ENCODE data around the gene POLE.

The POLE gene

DNA sequence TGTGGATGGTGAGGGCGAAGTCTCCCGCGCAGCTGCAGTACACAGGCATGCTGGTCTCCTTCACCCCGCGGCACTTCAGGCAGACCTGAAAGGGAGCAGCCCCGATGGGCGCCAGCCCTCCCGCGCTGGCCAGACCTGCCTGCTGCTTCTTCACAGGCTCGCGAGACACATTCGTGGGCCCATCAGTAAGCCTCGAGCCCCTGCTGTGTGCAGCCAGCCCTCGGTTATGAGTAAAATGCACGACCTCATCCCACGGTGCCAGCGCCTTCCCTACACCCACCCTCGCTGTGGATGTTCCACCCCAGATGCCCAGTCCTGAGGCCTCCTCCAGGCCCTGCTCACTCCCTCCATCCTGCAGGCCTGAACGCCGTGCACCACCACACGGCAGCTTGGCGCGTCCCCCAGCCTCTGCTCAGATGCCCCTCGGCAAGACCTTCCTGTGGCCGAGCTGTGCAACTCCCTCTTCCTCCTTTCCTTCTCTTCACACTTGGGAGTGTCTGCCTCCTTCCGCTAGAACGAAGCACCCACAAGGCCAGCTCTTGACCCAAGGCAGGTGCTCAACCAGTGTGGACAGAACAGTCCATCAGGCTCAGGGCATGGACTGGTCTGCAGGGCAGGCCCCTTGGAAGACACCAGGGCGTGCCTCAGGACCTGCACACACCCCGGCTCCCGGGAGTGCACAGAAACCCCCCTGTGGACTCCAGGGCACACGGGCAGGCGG is 62.1 kb downstream of the POLE start:
- no peak for DNase-seq

- no peak for DNase-seq
Measured at GRCh38 chr12:132624186-132624855, 62.8 kb downstream of the POLE start.

GRCh38 chr12:132623072-132623869 is 63.9 kb downstream of the POLE start:
- no peak for DNase-seq

- peak; percentile 77 for DNase-seq
Measured at GRCh38 chr12:132622437-132623071, 64.6 kb downstream of the POLE start.

DNA sequence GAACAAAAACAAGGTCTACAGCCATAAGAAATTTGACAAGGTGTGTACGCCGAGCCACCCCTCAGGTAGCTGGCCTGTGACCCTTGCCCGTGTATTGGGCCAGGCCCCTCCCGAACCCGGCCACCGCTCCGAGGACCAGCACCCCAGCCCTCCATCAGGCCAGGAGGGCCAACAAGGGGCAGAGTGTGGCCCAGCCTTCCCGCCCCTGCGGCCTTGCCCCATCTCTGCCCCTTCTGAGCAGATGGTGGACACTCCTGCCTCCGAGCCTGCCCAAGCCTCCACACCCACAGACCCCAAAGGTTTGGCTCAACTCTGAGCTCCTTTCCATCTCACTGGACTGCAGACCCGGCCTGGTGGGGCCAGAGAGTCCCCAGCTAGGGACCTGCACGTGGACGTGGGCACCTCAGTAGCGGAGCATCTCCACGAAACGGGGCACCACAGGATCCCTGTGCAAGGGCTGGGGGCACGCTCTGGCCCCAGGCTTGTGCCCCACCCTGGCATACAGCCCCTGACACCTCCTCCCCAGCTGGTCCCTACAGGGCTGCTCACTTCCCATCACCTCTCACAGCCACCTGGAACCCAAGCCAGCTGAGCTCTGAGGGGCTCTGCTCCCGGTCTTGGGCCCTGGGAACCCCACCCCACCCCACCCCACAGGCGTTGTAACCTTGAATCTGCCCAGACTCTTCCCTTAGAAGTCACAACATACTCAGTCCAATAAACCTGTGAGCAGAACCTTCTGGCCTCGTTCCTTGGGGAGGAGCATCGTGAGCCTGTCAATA is 65.3 kb downstream of the POLE start:
- no peak for DNase-seq

DNA sequence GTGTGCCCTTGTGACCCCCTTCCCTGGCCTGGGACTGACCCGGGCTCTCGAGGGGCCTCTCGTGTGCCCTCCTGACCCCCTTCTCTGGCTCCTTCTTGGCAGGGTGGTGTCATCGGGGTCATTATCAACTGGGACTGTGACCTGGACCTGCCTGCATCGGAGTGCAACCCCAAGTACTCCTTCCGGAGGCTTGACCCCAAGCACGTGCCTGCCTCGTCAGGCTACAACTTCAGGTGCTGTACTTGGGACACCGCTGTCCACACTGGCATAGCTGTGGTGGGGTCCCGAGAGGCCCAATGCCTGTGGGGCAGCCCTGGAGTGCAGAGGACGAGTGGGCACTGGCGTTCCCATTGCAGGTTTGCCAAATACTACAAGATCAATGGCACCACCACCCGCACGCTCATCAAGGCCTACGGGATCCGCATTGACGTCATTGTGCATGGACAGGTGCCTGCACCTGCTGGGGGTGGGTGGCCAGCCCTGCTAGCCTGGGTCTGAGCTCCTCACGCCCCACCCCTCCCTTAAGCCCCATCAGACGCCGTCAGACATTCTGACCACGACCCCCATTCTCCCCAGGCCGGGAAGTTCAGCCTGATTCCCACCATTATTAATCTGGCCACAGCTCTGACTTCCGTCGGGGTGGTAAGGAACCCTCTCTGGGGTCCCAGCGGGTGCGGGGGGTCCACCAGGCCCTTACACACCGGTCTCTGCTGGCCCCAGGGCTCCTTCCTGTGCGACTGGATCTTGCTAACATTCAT is 66.1 kb downstream of the POLE start:
- no peak for DNase-seq

- no peak for DNase-seq
Measured at GRCh38 chr12:132620113-132620898, 66.8 kb downstream of the POLE start.

DNA sequence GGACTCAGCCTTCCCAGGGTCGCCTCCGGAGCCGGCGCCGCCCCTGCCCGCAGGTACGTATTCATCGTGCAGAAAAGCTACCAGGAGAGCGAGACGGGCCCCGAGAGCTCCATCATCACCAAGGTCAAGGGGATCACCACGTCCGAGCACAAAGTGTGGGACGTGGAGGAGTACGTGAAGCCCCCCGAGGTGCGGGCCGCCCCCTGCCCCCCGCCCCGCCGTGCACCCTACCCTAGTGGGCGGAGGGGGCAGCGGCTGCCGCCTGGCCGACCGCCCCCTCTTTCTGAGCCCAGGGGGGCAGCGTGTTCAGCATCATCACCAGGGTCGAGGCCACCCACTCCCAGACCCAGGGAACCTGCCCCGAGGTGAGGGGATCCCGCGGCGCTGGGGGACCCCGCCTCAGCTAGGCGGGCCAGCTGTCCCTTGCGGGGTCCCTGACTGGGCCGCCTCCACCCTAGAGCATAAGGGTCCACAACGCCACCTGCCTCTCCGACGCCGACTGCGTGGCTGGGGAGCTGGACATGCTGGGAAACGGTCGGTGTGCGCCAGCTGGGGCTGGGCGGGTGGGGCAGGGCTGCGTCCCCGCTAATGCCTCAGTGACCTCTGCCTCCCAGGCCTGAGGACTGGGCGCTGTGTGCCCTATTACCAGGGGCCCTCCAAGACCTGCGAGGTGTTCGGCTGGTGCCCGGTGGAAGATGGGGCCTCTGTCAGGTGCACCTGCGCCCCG is 67.6 kb downstream of the POLE start:
- DNase-seq, result no peak

- DNase-seq, result no peak
Measured at GRCh38 chr12:132619071-132619385, 68.1 kb downstream of the POLE start.

GRCh38 chr12:132618683-132619043 is 68.5 kb downstream of the POLE start, which contains the start of gene P2RX2:
TSS of gene P2RX2 (plus strand) at chr12:132618776. CDS start at chr12:132618817, 41 bp downstream.
- peak; percentile 58 for DNase-seq

GRCh38 chr12:132617822-132618682 is 69.1 kb downstream of the POLE start:
- DNase-seq, result peak; percentile 60

DNA sequence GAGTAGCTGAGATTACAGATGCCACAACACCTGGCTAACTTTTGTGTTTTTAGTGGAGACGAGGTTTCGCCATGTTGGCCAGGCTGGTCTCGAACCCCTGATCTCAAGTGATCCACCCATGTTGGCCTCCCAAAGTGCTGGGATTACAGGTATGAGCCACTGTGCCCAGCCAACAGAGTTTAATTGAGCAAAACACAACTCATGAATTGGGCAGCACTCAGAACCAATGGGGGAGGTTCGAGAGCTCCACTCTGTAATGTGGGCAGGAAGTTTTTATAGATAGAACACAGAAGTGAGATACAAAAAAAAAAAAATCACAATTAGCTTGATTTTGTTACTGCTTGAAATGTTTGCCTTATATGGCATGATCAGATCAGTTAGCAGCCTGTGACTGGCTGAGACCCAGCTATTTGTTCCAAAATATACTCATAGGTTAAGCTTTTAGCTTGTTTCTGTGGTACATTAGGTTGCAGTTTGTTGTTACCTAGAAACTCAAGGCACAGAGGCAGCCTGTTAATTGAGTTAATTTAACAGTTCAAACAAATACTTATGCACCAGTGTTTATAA is 69.9 kb downstream of the POLE start:
- no peak for DNase-seq

DNA sequence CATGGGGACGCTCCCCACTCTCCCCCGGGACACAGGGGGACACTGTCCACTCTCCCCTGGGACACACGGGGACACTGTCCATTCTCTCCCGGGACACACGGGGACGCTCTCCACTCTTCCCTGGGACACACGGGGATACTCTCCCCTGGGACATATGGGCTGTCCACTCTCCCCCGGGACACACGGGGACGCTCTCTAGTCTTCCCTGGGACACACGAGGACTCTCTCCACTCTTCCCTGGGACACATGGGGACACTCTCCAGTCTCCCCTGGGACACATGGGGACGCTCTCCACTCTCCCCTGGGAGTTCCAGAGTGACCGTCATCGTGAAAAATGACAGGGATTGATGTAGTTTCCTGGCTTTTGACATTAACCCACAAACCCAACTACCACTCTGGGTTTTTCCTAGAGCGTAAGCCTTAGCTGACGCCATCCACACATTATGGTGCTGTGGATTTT is 71.5 kb downstream of the POLE start:
- no peak for DNase-seq

DNA sequence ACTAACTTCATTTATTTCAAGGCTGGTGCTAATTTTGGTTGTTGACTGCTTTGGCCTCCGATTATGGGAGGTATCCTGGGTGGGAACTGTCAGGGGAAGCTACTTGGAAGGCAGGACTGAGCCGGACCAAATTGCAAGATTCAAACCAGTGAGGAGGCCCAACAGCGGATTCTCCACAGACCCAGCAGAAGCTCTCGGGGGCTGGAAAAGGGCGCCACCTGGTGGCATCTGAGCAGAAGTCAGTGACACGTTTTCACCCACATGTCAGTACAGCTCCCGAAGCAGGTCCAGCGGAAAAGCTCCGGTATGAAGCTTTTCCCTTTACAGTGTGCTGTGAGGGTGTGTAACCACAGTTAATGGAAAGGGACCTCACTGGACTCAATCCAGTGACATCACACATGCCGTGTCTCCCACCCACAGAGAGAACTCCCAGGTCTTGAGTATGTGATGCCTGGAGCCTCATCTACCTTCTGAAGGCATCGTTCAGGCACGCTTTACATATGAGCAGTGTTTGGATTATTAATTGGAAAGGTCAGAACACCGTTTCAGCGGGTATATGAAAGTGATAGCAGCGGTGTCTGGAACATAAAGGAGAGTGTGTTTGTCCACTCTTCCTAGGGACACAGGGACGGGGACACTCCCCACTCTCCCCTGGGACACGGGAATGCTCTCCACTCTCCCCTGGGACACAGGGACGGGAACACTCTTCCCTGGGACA is 72.1 kb downstream of the POLE start:
- peak; percentile 94 for DNase-seq

DNA sequence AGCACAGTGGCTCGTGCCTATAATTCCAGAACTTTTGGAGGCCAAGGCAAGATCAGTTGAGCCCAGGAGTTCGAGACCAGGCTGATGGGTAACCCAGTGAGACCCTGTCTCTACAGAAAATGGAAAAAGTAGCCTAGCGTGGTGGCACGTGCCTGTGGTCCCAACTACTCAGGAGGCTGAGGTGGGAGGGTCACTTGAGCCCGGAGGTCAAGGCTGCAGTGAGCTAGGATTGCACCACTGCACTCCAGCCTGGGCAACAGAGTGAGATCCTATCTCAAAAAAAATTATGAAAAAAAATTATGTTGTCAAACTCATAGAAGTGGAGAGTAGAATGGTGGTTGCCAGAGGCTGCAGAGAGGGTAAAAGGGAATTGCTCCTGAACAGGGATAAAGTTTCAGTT is 73.1 kb downstream of the POLE start:
- no peak for DNase-seq

DNA sequence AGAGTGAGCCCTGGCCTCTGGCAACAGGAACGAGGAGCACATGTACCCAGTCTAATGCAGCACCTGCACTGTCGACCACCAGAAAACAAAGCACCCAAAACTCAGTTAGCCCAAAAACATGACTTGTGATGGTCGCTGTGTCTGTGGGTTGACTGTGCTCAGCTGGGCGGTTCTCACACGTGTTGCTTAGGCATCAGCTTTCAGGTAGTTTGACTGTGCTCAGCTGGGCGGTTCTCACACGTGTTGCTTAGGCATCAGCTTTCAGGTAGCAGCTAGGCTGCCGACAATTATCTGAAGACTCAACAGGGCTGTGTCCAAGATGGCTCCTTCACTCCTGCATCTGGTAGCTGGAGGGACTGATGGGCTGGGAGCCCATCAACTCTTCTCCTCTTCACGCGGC is 75.5 kb downstream of the POLE start:
- no peak for DNase-seq

DNA sequence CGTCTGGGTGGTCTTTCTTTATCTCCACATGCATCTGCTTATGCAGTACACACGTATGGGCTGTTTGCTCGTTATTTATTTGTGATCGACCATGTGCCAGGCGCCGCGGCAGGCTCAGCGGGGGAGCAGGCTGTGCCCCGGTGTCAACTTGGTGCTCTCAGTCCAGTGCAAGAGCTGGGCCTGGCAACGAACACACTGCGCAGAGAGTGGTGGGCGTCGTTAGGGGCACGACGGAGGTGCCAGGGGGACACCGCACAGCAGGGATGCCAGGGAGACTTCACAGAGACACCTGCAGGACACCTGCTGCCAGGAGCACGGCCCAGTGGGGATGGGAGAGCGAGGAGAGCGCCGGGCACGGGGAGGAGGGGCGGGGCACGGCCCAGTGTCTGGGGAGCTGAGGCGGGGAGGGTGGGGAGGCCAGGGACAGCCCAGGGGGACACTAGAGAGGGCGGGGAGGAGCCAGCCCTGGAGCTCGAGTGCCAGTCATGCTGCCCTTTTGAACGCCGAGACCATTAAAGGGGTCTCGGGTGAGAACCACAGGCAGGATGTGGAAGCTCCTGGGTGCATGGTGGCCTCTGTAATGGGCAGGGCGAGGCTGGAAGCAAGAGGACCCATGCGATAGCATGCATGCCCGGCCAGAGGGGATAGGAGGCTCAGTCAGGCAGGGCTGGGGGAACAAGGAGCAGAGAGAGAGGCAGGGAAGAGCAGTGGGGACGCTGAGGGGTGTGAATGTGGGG is 76.1 kb downstream of the POLE start:
- no peak for DNase-seq

Measured in islet precursor cell (in vitro differentiated cells).